Hepatocyte (in vitro differentiated cells): ENCODE measurements around the gene PRKAG2. TPM values are rescaled to one million over a fixed set of nuclear protein-coding genes. Genes with fewer than 3 reads are reported as not detected.

ENCODE experiments used
- DNase-seq: peaks from one replicate; pipeline ENCODE4 v3.0.0-alpha.2; 2016; ENCODE audit warnings: low spot score
- H2AFZ ChIP-seq: fragments of 200-600 bp; sonication (generic); 2 replicates; pipeline ENCODE4 v1.6.0; 2016; ENCODE audit warnings: antibody characterized with exemption, mild to moderate bottlenecking
- H3K27ac ChIP-seq: fragments of 200-600 bp; sonication (generic); 2 replicates; pipeline ENCODE4 v1.5.1; 2016; ENCODE audit warnings: mild to moderate bottlenecking
- H3K27me3 ChIP-seq: fragments of 200-600 bp; sonication (generic); 2 replicates; pipeline ENCODE4 v1.6.1; 2016
- H3K36me3 ChIP-seq: fragments of 200-600 bp; sonication (generic); replicated peaks from 2 replicates; pipeline ENCODE4 v1.5.1; 2016; ENCODE audit warnings: low read depth; ENCODE audit not compliant: insufficient read depth
- H3K4me1 ChIP-seq: fragments of 200-600 bp; sonication (generic); 2 replicates; pipeline ENCODE4 v1.5.1; 2016; ENCODE audit warnings: mild to moderate bottlenecking, moderate library complexity; ENCODE audit not compliant: insufficient read depth
- H3K4me2 ChIP-seq: fragments of 200-600 bp; sonication (generic); 2 replicates; pipeline ENCODE4 v1.6.0; 2016
- H3K4me3 ChIP-seq: fragments of 200-600 bp; sonication (generic); 2 replicates; pipeline ENCODE4 v1.5.1; 2016; ENCODE audit warnings: mild to moderate bottlenecking
- H3K79me2 ChIP-seq: fragments of 200-600 bp; sonication (generic); 2 replicates; pipeline ENCODE4 v1.6.0; 2017; ENCODE audit warnings: mild to moderate bottlenecking
- H3K9me2 ChIP-seq: fragments of 200-600 bp; sonication (generic); replicated peaks from 2 replicates; pipeline ENCODE4 v1.6.0; 2017; ENCODE audit warnings: mild to moderate bottlenecking; ENCODE audit not compliant: insufficient read depth
- H3K9me3 ChIP-seq: fragments of 200-600 bp; sonication (generic); 2 replicates; pipeline ENCODE4 v1.5.1; 2016; ENCODE audit warnings: low read depth, mild to moderate bottlenecking
- H4K20me1 ChIP-seq: fragments of 200-600 bp; sonication (generic); 2 replicates; pipeline ENCODE4 v1.6.0; 2016; ENCODE audit warnings: mild to moderate bottlenecking; ENCODE audit not compliant: insufficient read depth, poor library complexity, severe bottlenecking
- EZH2 ChIP-seq: fragments of 200-600 bp; sonication (generic); IDR thresholded peaks from 2 replicates; pipeline ENCODE4 v1.6.1; 2016; ENCODE audit warnings: antibody characterized with exemption, mild to moderate bottlenecking, borderline replicate concordance
- EZH2phosphoT487 ChIP-seq: fragments of 200-600 bp; sonication (generic); IDR thresholded peaks from one replicate; pipeline ENCODE4 v1.6.1; 2018; ENCODE audit warnings: antibody characterized with exemption, mild to moderate bottlenecking, low read depth, moderate library complexity; ENCODE audit not compliant: unreplicated experiment, severe bottlenecking
- WGBS: methylation state at CpG from one replicate; pipeline ENCODE4 v1.1.6; 2016; ENCODE audit warnings: low lambda C conversion rate; ENCODE audit errors: missing lambda C conversion rate; 5-methylcytosine and 5-hydroxymethylcytosine counted together
- polyA plus RNA-seq: library from polyadenylated mRNA; unstranded; fragments of >200 nt; fragmentation: Nextera tagmentation; extraction: Ambion mirVana; gene quantifications from 2 replicates; pipeline ENCODE4 v1.2.1, GENCODE V29; 2016
- total RNA-seq: library from RNA; depleted of rRNA; stranded (reverse); fragments of >200 nt; gene quantifications from 2 replicates; pipeline ENCODE4 v1.2.3, GENCODE V29; 2014
- TF ChIP-seq, protein P1 (sequence below): fragments of 200-600 bp; sonication (generic); IDR thresholded peaks from 2 replicates; pipeline ENCODE4 v1.5.1; 2016; ENCODE audit warnings: antibody characterized with exemption, mild to moderate bottlenecking; ENCODE audit not compliant: poor library complexity

The PRKAG2 gene
- total and polyA plus RNA-seq, 2 experiments from 2014 or later: 17.8 to 23.4 TPM

- no peaks in the 10 kb centered on the region for H3K27me3 ChIP-seq
- no peak for DNase-seq
- no peaks in the 10 kb centered on the region for H3K79me2 ChIP-seq
- no peaks in the 10 kb centered on the region for H4K20me1 ChIP-seq
- no peak overlapping the region for H3K4me2 ChIP-seq
- no peaks in the 10 kb centered on the region for H3K36me3 ChIP-seq
- H2AFZ ChIP-seq: no peak overlapping the region
- H3K9me2 ChIP-seq: no peaks in the 10 kb centered on the region
- no peak overlapping the region for H3K4me3 ChIP-seq
- peaks cover under 1% of the 10 kb centered on the region for H3K4me1 ChIP-seq
- TF ChIP-seq EZH2phosphoT487 (no peak), EZH2 (no peak)
- TF ChIP-seq, protein P1, sequence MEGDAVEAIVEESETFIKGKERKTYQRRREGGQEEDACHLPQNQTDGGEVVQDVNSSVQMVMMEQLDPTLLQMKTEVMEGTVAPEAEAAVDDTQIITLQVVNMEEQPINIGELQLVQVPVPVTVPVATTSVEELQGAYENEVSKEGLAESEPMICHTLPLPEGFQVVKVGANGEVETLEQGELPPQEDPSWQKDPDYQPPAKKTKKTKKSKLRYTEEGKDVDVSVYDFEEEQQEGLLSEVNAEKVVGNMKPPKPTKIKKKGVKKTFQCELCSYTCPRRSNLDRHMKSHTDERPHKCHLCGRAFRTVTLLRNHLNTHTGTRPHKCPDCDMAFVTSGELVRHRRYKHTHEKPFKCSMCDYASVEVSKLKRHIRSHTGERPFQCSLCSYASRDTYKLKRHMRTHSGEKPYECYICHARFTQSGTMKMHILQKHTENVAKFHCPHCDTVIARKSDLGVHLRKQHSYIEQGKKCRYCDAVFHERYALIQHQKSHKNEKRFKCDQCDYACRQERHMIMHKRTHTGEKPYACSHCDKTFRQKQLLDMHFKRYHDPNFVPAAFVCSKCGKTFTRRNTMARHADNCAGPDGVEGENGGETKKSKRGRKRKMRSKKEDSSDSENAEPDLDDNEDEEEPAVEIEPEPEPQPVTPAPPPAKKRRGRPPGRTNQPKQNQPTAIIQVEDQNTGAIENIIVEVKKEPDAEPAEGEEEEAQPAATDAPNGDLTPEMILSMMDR: no peak
- H3K9me3 ChIP-seq: no peaks in the 10 kb centered on the region
- no peak overlapping the region for H3K27ac ChIP-seq
- 92% methylated on average over 26 of the region's 26 CpGs for WGBS
Measured at GRCh38 chr7:151849008-151849878, 27.7 kb downstream of the PRKAG2 start.

DNA sequence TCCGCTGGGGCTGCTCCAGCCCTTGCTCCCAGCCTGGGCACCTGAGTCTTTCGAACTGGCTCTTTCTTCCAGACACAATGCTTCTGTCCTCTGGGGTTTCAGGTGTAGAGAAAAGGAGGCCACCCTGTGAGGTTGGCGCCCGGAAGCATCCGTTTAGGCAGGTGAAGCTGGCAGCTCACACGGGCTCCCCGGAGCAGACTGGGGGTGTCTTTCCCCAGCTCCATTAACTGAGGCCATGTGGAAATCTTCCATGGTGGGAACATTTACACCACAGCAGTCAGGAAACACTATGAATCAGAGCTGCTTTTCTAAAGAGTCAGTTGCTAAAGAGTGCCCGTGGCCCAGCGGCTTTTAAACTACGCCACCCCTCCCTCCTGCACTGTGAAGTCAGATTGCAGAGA, 29.2 kb downstream of the PRKAG2 start:
- TF ChIP-seq EZH2 (no peak), EZH2phosphoT487 (no peak)
- TF ChIP-seq, protein P1: no peak
- H3K9me2 ChIP-seq: no peaks in the 10 kb centered on the region
- no peaks in the 10 kb centered on the region for H3K36me3 ChIP-seq
- no peaks in the 10 kb centered on the region for H3K27me3 ChIP-seq
- no peaks in the 10 kb centered on the region for H3K9me3 ChIP-seq
- 97% methylated on average over 10 of the region's 10 CpGs for WGBS
- no peak overlapping the region for H3K27ac ChIP-seq
- H2AFZ ChIP-seq: no peak overlapping the region
- H3K4me1 ChIP-seq: peaks cover 4% of the 10 kb centered on the region
- H3K4me3 ChIP-seq: no peak overlapping the region
- DNase-seq: no peak
- no peaks in the 10 kb centered on the region for H3K79me2 ChIP-seq
- H4K20me1 ChIP-seq: no peaks in the 10 kb centered on the region
- H3K4me2 ChIP-seq: no peak overlapping the region

- Histone ChIP-seq H3K27me3 (no peaks in the 10 kb centered on the region), H3K4me2 (no peak overlapping the region), H3K79me2 (no peaks in the 10 kb centered on the region), H3K27ac (no peak overlapping the region), H3K4me3 (no peak overlapping the region), H3K36me3 (no peaks in the 10 kb centered on the region), H2AFZ (no peak overlapping the region), H3K9me2 (no peaks in the 10 kb centered on the region), H4K20me1 (no peaks in the 10 kb centered on the region), H3K4me1 (peaks cover 4% of the 10 kb centered on the region), H3K9me3 (no peaks in the 10 kb centered on the region)
- TF ChIP-seq EZH2 (no peak), EZH2phosphoT487 (no peak)
- TF ChIP-seq, protein P1: no peak
- no peak for DNase-seq
- 87% methylated on average over 7 of the region's 7 CpGs for WGBS
Measured at GRCh38 chr7:151847136-151847535, 29.8 kb downstream of the PRKAG2 start.
